ENCODE measurements around the gene MRTO4.

GRCh38 chr1:19220080-19220846, 31.3 kb upstream of the MRTO4 start:
- no peak for TF ChIP-seq ELF3 (CRISPR knock-in tag; IDR thresholded peaks at IDR 0.05)
- no peak for TF ChIP-seq IRF9 (CRISPR knock-in tag; IDR thresholded peaks at IDR 0.05; ENCODE audit: borderline replicate concordance)
- TF ChIP-seq ARNT (IDR thresholded peaks at IDR 0.05): no peak
- TF ChIP-seq CTCF (CRISPR knock-in tag; IDR thresholded peaks at IDR 0.05): no peak
- TF ChIP-seq TP53 (CRISPR knock-in tag; conservative IDR thresholded peaks at IDR 0.05): no peak
- TF ChIP-seq NFYB (CRISPR knock-in tag; IDR thresholded peaks at IDR 0.05): no peak
- TF ChIP-seq MATR3 (CRISPR knock-in tag; IDR thresholded peaks at IDR 0.05): no peak
- no peak for TF ChIP-seq ZKSCAN8 (CRISPR knock-in tag; IDR thresholded peaks at IDR 0.05; ENCODE audit: borderline replicate concordance)
- no peak for TF ChIP-seq FOXO4 (CRISPR knock-in tag; conservative IDR thresholded peaks at IDR 0.05)
- no peak for TF ChIP-seq HNRNPH1 (optimal IDR thresholded peaks at IDR 0.05; ENCODE audit: low read depth, low read length)
